ENCODE data around the gene IFNL2.
"Not testable (repeated sequence)": the region's sequence is repeated elsewhere in the genome, so short reads cannot be mapped to it uniquely, and the experiment has no call there.

IFNL2 gene

DNA sequence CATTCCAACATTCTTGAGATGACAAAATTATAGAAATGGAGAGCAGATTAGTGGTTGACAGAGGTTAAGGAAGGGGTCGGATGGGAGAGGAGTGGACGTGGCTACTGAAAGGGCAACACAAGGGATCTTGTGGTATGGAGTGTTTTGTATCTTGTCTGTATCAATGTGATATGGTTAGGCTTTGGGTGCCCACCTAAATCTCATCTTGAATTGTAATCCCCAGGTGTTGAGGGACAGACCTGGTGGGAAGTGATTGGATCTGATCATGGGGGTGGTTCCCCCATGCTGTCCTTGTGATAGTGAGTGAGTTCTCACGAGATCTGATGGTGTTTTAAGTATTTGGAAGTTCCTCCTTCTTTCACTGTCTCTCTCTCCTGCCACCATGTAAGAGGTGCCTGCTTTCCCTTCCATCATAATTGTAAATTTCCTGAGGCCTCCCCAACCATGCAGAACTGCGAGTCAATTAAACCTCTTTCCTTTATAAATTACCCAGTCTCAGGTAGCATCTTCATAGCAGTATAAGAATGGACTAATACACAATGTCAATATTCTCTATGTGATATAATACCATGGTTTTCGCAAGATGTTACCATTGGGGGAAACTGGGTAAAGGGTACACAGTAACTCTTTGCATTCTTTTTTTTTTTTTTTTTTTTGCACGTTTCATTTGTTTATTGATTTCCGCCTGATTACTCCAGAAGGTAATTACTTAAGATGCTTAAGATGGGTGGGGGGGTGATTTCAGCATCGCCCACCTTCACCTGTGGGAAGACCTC is 14.6 kb upstream of the IFNL2 start:
- DNase-seq: no peak

GRCh38 chr19:39254531-39255345 is 13.5 kb upstream of the IFNL2 start:
- DNase-seq: no peak

DNA sequence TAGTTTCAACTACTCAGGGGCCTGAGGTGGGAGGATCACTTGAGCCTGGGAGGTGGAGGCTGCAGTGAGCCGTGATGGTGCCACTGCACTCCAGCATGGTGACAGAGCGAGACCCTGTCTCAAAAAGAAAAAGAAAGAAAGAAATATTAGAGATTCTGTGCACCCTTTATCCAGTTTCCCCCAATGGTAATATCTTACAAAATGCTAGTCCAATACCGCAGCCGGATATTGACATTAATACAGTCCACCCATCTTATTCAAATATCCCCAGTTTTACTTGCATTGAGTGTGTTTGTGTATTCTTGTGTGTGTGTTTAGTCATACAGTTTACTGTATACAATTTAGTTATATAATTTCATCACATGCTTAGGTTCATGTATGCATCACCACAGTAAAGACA is 11.0 kb upstream of the IFNL2 start:
- no peak for DNase-seq

- DNase-seq: no peak
Observed at GRCh38 chr19:39261704-39262103, 6.5 kb upstream of the IFNL2 start.

GRCh38 chr19:39262496-39262895 is 5.7 kb upstream of the IFNL2 start:
- no peak for DNase-seq

GRCh38 chr19:39263912-39264305 is 4.3 kb upstream of the IFNL2 start:
- DNase-seq: no peak

GRCh38 chr19:39264306-39265290 is 3.6 kb upstream of the IFNL2 start:
- no peak for DNase-seq

DNA sequence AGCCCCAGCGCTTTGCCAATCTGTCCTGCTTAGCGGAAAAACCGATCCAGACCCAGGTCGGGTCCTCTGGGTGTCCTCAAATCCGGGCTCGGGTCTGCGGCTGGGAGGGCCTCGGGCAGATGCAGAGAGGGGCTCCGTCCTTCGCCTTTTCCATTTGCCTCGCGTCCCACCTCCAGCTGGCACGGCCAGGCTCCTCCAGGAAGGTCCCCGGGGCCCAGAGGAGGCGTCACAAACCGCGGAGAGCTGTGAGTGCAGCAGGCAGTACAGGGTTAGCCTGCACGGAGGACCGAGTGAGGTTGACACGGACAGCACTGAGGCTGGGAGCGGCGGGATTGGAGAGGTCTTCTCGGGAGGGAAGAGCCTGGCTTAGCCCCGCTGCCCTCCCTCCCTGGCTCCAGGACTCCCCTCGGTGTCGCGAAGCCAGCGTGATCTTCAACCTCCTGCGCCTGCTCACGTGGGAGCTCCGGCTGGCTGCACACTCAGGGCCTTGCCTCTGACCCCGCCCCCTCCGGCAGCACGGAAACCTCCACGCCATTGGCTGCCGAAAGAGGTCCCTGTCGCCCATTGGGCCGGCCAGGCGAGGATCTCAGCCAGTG is 2.8 kb upstream of the IFNL2 start:
- DNase-seq: no peak

DNA sequence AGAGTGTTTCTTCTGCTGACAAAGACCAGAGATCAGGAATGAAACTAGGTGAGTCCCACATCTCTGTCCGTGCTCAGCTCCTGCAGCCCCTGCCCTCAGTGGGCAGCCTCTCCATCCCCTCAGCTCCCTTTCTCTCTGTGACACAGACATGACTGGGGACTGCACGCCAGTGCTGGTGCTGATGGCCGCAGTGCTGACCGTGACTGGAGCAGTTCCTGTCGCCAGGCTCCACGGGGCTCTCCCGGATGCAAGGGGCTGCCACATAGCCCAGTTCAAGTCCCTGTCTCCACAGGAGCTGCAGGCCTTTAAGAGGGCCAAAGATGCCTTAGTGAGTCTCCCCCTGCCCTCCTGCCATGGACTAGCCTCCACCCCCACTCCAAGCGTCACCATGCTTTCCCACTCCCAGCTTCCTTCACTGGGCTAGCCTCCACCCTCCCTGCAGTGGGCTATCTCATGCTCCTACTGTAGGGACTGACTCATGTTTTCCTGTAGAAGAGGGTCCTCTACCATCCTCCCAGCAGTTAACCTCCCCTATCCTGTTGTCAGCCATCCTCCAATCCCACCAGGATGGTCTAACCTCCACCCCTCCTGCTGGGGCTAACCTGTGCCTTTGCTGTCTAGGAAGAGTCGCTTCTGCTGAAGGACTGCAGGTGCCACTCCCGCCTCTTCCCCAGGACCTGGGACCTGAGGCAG is 481 bp downstream of the IFNL2 start:
- DNase-seq: not testable (repeated sequence)

- not testable (repeated sequence) for DNase-seq
Observed at GRCh38 chr19:39269369-39269768, 1.2 kb downstream of the IFNL2 start.

DNA sequence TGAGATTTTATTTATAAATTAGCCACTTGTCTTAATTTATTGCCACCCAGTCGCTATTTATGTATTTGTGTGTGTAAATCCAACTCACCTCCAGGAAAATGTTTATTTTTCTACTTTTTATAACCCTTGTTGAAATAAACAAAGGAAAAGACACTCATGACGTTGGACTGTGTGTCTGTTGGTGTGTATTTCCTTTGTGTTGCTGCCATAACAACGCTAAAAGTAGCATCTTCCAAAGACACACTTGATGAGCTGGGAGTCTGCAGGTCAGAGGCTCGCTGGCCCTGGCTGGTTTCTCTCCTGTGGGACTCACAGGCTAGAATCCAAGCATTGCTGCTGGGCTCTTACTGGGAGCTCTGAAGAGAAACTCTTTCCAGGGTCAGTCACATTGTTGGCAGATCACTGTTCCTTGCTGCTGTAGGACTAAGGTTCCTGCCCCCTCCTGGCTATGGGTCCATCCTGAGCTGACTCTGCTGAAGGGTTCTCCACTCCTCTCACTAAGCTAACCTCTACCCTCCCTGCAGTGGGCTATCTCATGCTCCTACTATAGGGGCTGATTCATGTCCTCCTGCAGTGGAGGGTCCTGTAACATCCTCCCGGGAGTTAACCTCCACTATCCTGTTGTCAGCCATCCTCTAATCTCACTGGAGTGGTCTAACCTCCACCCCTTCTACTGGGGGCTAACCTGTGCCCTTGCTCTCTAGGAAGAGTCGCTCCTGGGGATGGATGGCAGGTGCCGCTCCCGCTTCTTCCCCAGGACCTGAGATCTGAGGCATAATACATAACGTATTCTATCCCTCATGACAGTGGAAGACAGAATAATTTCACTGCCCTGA is 2.1 kb downstream of the IFNL2 start:
- DNase-seq: no peak

DNA sequence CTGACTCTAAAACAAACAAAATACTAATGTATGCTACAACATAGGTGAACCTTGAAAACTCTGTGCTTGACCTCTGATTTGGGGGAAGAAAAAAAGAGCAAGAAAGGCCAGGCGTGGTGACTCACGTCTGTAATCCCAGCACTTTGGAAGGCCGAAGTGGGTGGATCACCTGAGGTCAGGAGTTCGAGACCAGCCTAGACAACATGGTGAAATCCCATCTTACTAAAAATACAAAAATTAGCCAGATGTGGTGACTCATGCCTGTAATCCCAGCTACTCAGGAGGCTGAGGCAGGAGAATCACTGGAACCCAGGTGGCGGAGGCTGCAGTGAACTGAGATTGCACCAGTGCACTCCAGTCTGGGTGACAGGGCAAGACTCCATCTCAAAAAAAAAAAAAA is 5.7 kb downstream of the IFNL2 start:
- not testable (repeated sequence) for DNase-seq

DNA sequence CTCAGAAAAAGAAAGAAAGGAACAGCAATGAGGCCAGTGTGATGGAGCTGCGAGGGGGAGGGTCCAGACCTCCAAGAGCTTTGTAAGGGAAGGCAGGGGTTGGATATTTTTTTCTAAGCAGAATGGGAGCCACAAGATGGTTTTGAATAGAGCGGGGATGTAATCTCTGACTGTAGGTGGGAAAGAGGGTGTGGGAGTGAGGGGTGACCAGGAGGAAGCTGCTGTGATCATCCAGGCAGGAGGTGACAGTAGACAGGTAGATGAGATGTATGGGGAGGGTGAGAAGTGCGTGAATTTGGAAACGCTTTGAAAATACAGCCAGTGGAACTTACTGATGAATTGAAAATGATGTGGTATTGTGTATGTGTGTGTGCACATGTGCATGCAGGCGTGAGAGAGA is 7.4 kb downstream of the IFNL2 start:
- no peak for DNase-seq

- DNase-seq: no peak
Observed at GRCh38 chr19:39276740-39277139, 8.5 kb downstream of the IFNL2 start.

- DNase-seq: no peak
Observed at GRCh38 chr19:39277598-39277997, 9.4 kb downstream of the IFNL2 start.

DNA sequence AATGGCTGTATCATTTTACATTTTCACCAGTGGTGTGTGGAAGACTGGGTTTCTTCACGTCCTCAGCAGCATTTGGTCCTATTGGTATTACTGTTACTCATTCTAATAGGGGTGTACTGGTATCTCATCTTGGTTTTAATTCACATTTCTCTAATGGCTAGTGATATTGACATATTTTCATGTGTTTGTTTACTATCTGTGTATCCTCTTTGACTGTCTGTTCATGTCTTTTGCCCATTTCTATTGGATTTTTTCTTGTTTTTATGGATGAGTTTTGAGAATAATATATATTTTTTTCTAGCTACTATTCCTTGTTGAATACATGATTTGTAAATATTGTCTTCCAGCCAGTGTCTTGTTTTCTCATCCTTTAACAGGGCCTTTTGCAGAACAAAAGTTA is 13.8 kb downstream of the IFNL2 start:
- no peak for DNase-seq

- no peak for DNase-seq
Observed at GRCh38 chr19:39284032-39284431, 15.8 kb downstream of the IFNL2 start.

GRCh38 chr19:39293394-39293793 is 25.2 kb downstream of the IFNL2 start:
- no peak for DNase-seq

- no peak for DNase-seq
Observed at GRCh38 chr19:39296055-39296645, 28.0 kb downstream of the IFNL2 start, which contains the start of gene IFNL1. TSS of gene IFNL1 (plus strand) at chr19:39296407. CDS start at chr19:39296422, 15 bp downstream.

DNA sequence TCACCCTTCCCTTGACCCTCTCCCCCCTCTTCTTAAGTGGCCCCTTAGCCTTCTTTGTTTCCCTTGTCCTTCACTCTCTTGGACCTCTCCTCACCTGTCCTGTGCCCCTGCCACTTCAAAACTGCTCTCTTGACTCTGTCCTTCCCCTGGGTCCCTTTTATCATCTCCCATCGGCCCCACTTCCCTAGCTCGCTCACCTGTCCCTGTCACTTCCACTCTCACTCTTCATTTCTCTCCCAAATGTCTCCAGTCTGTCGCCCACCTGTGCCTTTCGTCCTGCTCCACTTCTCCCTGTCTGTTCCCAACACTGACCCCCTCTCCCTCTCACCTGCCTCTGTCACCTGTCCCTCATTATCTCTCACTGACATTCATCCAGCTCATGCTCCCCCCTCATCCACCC is 28.7 kb downstream of the IFNL2 start:
- no peak for DNase-seq

Data from CD4-positive, alpha-beta T cell treated with Interleukin-15 for 1 hour (primary cell).